Gastrocnemius medialis (tissue), 4 donors: ENCODE results near the gene HOXD9.

Experiments
- POLR2A ChIP-seq, 2 donors: fragments of 450-650 bp; IDR thresholded peaks; one replicate each; pipeline ENCODE4 v1.6.1; 2017; ENCODE audit warnings: antibody characterized with exemption in 2 of 2, mild to moderate bottlenecking in 2 of 2, moderate library complexity in 2 of 2
- TF ChIP-seq, protein P1 (sequence below), 5 experiments: fragments of 450-650 bp in 3 of 5; fragments of 200-600 bp in 2 of 5; sonication (generic) in 2 of 5; IDR thresholded peaks in 4 of 5; conservative IDR thresholded peaks in 1 of 5; 1 replicate in 4 of 5; 2 replicates in 1 of 5; pipeline ENCODE4 v1.5.1; 2016 to 2019; ENCODE audit warnings: antibody characterized with exemption in 5 of 5, mild to moderate bottlenecking in 3 of 5, moderate library complexity in 3 of 5

DNA sequence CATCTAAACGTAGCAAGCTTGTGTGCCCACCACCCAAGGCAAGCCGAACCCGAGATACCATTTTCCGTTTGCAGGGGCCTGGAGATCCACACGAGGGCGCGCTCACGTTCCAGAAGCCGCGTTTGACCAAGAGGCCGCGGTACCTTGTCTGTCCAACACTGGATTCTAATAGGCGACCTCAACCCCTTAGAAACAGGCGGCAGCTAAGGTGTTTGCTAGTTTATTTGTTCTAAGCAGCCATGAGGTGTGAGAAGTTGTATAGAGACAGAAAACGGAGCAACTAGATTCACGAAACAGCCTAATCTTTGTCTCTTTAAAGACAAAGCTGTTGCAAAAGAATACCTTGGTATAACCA, 11.2 kb upstream of the HOXD9 start:
- TF ChIP-seq, protein P1, sequence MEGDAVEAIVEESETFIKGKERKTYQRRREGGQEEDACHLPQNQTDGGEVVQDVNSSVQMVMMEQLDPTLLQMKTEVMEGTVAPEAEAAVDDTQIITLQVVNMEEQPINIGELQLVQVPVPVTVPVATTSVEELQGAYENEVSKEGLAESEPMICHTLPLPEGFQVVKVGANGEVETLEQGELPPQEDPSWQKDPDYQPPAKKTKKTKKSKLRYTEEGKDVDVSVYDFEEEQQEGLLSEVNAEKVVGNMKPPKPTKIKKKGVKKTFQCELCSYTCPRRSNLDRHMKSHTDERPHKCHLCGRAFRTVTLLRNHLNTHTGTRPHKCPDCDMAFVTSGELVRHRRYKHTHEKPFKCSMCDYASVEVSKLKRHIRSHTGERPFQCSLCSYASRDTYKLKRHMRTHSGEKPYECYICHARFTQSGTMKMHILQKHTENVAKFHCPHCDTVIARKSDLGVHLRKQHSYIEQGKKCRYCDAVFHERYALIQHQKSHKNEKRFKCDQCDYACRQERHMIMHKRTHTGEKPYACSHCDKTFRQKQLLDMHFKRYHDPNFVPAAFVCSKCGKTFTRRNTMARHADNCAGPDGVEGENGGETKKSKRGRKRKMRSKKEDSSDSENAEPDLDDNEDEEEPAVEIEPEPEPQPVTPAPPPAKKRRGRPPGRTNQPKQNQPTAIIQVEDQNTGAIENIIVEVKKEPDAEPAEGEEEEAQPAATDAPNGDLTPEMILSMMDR (IDR thresholded peaks at IDR 0.05 in 4 of 5, conservative IDR thresholded peaks at IDR 0.05 in 1 of 5) = peak in 3 of 5 experiments; percentile 46 to 66 (median 58)
- TF ChIP-seq POLR2A (IDR thresholded peaks at IDR 0.05) = no peak
